OCI-LY3 (cell line): ENCODE results near the gene ZNF223.

ENCODE experiments used
- CTCF ChIP-seq: fragments of 200-600, 300-600 bp; sonication (generic); IDR thresholded peaks from 2 replicates; pipeline ENCODE4 v1.5.1; 2014; ENCODE audit warnings: antibody characterized with exemption, low read length, low read depth
- EZH2phosphoT487 ChIP-seq: fragments of 200-600 bp; shearing (Covaris generic); IDR thresholded peaks from 2 replicates; pipeline ENCODE4 v1.6.1; 2018; ENCODE audit warnings: antibody characterized with exemption, mixed run types, low read depth

GRCh38 chr19:44107751-44108150 is 55.9 kb downstream of the ZNF223 start:
- TF ChIP-seq CTCF (no peak), EZH2phosphoT487 (no peak)
